ENCODE data around the gene COBL.

DNA sequence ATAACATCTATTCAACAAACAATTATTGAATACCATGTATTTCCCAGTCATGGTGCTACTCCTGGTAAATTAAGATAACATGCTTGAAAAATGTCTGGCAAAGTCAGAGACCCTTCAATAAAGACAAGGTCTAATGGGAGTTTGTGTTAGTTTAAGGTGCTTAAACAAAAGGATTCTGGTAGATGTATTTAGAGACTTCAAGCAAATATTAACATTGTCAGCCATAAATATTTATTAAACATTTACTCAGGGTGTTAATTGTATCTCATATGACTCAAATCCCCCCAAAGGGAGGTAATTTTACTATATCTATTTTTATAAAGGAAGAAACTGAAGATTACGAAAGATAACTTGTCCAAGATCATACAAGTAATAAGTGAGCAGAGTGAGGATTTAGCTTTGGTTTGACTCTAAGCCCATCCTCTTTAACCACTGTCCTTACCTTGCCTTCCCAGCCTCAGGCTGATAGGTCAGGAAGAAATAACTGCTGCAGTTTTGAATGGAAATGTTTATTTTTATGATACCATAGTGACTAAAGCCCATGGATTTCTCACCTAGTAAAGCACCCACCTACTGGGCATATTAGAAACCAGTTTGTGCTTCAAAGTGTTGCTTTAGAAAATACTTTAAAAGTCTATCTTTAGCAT, 215.4 kb downstream of the COBL start:
- TF ChIP-seq EP300 (IDR thresholded peaks at IDR 0.05; ENCODE audit: low read length) (no peak), ZNF274 (IDR thresholded peaks at IDR 0.05; ENCODE audit: borderline replicate concordance, low read depth, low read length) (no peak), SRF (CRISPR knock-in tag; IDR thresholded peaks at IDR 0.05) (no peak), CCAR2 (IDR thresholded peaks at IDR 0.05; ENCODE audit: low read depth, low read length) (no peak), RBBP5 (IDR thresholded peaks at IDR 0.05; ENCODE audit: borderline replicate concordance, insufficient read depth, low read length, poor library complexity, severe bottlenecking) (no peak), MAFK (IDR thresholded peaks at IDR 0.05; ENCODE audit: low read length) (no peak), POLR2AphosphoS5 (IDR thresholded peaks at IDR 0.05; ENCODE audit: control insufficient read depth, insufficient read depth, low read depth, low read length) (no peak), NR2C2 (CRISPR knock-in tag; IDR thresholded peaks at IDR 0.05) (no peak), NR2C2 (tag; IDR thresholded peaks at IDR 0.05) (no peak), RBM14 (IDR thresholded peaks at IDR 0.05; ENCODE audit: borderline replicate concordance, insufficient read depth, low read depth, low read length) (no peak), CEBPG (CRISPR knock-in tag; IDR thresholded peaks at IDR 0.05) (no peak), CEBPG (tag; conservative IDR thresholded peaks at IDR 0.05 in 1 of 2, IDR thresholded peaks at IDR 0.05 in 1 of 2) (no peak)
- TF ChIP-seq, protein P1, sequence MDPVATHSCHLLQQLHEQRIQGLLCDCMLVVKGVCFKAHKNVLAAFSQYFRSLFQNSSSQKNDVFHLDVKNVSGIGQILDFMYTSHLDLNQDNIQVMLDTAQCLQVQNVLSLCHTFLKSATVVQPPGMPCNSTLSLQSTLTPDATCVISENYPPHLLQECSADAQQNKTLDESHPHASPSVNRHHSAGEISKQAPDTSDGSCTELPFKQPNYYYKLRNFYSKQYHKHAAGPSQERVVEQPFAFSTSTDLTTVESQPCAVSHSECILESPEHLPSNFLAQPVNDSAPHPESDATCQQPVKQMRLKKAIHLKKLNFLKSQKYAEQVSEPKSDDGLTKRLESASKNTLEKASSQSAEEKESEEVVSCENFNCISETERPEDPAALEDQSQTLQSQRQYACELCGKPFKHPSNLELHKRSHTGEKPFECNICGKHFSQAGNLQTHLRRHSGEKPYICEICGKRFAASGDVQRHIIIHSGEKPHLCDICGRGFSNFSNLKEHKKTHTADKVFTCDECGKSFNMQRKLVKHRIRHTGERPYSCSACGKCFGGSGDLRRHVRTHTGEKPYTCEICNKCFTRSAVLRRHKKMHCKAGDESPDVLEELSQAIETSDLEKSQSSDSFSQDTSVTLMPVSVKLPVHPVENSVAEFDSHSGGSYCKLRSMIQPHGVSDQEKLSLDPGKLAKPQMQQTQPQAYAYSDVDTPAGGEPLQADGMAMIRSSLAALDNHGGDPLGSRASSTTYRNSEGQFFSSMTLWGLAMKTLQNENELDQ (CRISPR knock-in tag; IDR thresholded peaks at IDR 0.05; ENCODE audit: borderline replicate concordance), result no peak
- TF ChIP-seq, protein P2, sequence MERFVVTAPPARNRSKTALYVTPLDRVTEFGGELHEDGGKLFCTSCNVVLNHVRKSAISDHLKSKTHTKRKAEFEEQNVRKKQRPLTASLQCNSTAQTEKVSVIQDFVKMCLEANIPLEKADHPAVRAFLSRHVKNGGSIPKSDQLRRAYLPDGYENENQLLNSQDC (CRISPR knock-in tag; IDR thresholded peaks at IDR 0.05), result no peak
- TF ChIP-seq, protein P3, sequence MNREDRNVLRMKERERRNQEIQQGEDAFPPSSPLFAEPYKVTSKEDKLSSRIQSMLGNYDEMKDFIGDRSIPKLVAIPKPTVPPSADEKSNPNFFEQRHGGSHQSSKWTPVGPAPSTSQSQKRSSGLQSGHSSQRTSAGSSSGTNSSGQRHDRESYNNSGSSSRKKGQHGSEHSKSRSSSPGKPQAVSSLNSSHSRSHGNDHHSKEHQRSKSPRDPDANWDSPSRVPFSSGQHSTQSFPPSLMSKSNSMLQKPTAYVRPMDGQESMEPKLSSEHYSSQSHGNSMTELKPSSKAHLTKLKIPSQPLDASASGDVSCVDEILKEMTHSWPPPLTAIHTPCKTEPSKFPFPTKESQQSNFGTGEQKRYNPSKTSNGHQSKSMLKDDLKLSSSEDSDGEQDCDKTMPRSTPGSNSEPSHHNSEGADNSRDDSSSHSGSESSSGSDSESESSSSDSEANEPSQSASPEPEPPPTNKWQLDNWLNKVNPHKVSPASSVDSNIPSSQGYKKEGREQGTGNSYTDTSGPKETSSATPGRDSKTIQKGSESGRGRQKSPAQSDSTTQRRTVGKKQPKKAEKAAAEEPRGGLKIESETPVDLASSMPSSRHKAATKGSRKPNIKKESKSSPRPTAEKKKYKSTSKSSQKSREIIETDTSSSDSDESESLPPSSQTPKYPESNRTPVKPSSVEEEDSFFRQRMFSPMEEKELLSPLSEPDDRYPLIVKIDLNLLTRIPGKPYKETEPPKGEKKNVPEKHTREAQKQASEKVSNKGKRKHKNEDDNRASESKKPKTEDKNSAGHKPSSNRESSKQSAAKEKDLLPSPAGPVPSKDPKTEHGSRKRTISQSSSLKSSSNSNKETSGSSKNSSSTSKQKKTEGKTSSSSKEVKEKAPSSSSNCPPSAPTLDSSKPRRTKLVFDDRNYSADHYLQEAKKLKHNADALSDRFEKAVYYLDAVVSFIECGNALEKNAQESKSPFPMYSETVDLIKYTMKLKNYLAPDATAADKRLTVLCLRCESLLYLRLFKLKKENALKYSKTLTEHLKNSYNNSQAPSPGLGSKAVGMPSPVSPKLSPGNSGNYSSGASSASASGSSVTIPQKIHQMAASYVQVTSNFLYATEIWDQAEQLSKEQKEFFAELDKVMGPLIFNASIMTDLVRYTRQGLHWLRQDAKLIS (CRISPR knock-in tag; IDR thresholded peaks at IDR 0.05), result no peak
- TF ChIP-seq, protein P4, sequence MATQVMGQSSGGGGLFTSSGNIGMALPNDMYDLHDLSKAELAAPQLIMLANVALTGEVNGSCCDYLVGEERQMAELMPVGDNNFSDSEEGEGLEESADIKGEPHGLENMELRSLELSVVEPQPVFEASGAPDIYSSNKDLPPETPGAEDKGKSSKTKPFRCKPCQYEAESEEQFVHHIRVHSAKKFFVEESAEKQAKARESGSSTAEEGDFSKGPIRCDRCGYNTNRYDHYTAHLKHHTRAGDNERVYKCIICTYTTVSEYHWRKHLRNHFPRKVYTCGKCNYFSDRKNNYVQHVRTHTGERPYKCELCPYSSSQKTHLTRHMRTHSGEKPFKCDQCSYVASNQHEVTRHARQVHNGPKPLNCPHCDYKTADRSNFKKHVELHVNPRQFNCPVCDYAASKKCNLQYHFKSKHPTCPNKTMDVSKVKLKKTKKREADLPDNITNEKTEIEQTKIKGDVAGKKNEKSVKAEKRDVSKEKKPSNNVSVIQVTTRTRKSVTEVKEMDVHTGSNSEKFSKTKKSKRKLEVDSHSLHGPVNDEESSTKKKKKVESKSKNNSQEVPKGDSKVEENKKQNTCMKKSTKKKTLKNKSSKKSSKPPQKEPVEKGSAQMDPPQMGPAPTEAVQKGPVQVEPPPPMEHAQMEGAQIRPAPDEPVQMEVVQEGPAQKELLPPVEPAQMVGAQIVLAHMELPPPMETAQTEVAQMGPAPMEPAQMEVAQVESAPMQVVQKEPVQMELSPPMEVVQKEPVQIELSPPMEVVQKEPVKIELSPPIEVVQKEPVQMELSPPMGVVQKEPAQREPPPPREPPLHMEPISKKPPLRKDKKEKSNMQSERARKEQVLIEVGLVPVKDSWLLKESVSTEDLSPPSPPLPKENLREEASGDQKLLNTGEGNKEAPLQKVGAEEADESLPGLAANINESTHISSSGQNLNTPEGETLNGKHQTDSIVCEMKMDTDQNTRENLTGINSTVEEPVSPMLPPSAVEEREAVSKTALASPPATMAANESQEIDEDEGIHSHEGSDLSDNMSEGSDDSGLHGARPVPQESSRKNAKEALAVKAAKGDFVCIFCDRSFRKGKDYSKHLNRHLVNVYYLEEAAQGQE (IDR thresholded peaks at IDR 0.05; ENCODE audit: borderline replicate concordance), result no peak
- TF ChIP-seq, protein P4 (CRISPR knock-in tag; IDR thresholded peaks at IDR 0.05; ENCODE audit: low read depth), result no peak
